Activated T-cell treated with anti-CD3 and anti-CD28 coated beads for 1 hour (primary cell): ENCODE results near the gene SEMA4D.

Experiments used
- DNase-seq: peaks from one replicate; pipeline ENCODE4 v3.0.0-alpha.2; 2020; ENCODE audit warnings: low read depth

SEMA4D gene, protein sequence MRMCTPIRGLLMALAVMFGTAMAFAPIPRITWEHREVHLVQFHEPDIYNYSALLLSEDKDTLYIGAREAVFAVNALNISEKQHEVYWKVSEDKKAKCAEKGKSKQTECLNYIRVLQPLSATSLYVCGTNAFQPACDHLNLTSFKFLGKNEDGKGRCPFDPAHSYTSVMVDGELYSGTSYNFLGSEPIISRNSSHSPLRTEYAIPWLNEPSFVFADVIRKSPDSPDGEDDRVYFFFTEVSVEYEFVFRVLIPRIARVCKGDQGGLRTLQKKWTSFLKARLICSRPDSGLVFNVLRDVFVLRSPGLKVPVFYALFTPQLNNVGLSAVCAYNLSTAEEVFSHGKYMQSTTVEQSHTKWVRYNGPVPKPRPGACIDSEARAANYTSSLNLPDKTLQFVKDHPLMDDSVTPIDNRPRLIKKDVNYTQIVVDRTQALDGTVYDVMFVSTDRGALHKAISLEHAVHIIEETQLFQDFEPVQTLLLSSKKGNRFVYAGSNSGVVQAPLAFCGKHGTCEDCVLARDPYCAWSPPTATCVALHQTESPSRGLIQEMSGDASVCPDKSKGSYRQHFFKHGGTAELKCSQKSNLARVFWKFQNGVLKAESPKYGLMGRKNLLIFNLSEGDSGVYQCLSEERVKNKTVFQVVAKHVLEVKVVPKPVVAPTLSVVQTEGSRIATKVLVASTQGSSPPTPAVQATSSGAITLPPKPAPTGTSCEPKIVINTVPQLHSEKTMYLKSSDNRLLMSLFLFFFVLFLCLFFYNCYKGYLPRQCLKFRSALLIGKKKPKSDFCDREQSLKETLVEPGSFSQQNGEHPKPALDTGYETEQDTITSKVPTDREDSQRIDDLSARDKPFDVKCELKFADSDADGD

DNA sequence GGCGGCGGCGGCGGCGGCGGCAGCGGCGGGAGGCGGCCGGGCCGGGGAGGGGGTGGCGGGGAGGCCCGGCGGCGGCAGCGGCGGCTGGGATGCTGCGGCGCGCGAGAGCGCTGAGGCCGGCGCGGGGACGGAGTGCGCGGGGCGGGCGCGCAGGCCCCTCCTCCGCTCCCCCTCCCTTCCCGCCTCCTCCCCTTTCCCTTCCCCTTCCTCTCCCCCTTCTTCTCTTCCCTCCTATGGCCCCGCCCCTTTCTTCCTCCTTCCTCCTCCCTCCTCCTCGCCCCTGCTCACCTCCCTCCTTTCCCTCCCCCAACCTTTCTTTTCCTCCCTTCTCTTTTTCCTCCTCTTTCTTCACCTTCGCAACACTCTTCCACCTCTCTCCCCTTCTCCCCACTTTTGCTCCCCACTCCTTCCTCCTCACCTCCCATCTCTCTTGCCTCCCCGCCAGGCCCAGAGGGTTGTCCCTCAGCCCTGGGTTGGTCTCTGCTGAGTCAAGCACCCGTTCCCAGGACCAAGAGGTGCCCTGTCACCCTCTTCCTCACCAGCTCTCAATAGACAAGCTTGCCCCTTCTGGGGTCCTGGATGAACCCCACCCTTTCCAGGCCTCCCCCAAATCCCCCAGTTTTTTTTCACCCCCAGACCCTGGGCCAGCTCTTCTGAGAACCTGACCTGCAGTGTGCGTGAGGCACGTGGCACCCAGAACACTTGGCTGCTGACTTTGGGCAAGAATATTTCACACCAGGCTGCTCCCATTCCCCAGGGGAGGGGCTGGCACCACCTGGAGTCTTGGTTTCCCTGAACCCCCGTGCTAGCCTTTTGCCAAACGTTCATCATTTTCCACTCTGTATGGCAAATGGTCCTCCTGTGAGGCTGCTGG, at the start of gene SEMA4D:
Gene SEMA4D, minus strand, starts transcription at position 136 of the 874 bp plus-strand sequence. CDS start 92,657 bp downstream, outside the sequence.
- no peak for DNase-seq

GRCh38 chr9:89547000-89547399, 49.1 kb upstream of the SEMA4D start:
- DNase-seq = no peak

DNA sequence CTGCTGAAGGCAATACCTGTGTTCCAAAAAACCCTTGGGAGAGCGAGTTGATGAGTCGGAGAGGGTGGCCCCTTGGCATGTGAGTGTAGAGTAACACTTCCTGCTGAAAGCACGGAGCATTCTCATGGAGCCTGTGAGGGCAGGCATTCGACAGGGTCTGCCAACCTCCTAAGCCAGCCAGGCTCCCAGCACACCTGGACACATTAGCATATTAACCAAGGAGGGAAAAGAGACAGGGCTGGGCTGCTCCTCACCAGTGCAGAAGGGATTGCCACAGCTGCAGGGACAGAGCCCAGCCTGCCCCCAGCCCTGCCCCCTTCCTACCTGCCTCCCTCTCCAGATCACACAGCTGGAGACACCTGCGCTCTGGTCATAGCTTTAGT, 46.4 kb upstream of the SEMA4D start:
- DNase-seq = no peak

GRCh38 chr9:89543621-89544278, 45.8 kb upstream of the SEMA4D start:
- no peak for DNase-seq

DNA sequence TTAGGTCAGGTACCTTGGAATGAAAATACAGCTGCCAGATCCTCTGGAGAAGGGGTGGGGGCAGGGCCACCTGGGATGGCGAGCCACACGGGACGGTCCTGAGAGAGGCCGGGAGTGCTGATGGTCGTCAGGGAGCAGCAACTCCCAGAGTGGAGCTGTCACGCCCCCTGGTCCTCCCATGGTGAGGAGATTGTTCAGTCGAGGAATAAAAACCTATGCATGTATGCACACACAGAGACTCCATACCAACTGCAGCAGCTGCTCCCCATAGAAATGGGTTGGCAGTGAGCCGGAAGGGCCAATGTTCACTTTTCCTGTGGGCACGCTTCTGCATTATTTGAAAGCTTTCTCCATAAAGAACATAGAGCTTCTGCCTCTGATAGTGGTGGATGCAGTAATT, 45.2 kb upstream of the SEMA4D start:
- DNase-seq = no peak

GRCh38 chr9:89542401-89543021, 44.6 kb upstream of the SEMA4D start:
- DNase-seq = no peak

GRCh38 chr9:89541798-89542197, 43.9 kb upstream of the SEMA4D start:
- no peak for DNase-seq

GRCh38 chr9:89539374-89539773, 41.5 kb upstream of the SEMA4D start:
- no peak for DNase-seq

- DNase-seq = no peak
Observed at GRCh38 chr9:89538871-89539270, 41.0 kb upstream of the SEMA4D start.

DNA sequence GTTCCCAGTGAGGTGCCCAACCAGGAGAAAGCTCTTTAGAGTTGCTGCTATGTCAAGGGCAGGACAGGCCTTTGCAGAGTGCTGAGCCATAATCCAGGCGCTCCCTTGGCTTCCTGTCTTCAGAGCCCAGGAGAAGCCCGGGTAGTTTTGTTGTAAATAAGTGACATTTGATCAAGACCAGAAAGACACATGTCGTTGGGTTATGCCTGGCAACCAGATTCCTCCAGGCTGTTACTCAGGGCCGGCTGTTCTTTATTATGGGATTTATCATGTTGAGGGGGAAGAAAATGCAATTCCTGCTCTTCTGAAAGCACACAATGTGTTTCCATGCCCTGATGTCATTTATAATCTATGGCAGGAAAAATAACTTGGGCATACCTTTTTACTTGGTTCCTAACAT, 39.3 kb upstream of the SEMA4D start:
- DNase-seq = no peak

GRCh38 chr9:89536600-89536999, 38.7 kb upstream of the SEMA4D start:
- DNase-seq = no peak

GRCh38 chr9:89536145-89536574, 38.2 kb upstream of the SEMA4D start:
- no peak for DNase-seq

GRCh38 chr9:89535461-89535860, 37.5 kb upstream of the SEMA4D start:
- no peak for DNase-seq

- no peak for DNase-seq
Observed at GRCh38 chr9:89534515-89535287, 36.8 kb upstream of the SEMA4D start.

DNA sequence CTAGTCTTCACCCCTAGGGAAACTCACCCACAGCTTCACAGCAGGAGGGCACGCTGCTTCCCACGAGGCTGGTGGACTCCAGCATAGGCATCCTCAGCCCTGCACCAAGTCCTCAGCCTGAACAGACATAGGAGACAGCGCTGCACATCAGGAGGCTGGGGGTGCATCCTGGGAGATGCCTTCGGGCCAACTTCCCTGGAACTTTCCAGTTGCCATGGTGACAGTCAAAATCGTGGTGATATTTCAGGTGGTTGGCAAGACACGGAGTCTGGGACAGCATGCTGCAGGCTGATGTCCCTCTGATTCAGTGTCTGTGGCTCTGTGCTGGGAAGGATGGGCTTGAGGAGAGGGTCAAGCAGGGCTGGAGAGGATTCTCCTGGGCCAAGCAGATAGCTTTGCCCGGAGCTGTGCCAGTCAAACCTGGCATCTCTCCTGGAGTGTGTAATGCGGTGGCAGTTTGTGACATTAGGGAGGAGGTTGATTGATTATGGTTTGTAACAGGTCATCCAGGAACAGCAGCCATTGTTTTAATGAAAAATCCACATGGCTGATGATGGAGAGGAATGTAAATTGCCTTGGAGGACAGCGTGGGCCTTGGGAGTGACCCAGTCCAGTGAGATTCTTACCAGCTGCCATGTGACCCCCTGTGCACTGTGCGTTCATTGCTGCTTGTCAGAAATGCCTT, 35.6 kb upstream of the SEMA4D start:
- no peak for DNase-seq

- no peak for DNase-seq
Observed at GRCh38 chr9:89532944-89533343, 35.0 kb upstream of the SEMA4D start.

GRCh38 chr9:89532478-89532877, 34.6 kb upstream of the SEMA4D start:
- peak; percentile 24 for DNase-seq

- no peak for DNase-seq
Observed at GRCh38 chr9:89531766-89532165, 33.9 kb upstream of the SEMA4D start.

GRCh38 chr9:89530726-89531125, 32.8 kb upstream of the SEMA4D start:
- DNase-seq = no peak
